ENCODE results near the gene TMEM132A.
"Not testable (repeated sequence)": the region's sequence is repeated elsewhere in the genome, so short reads cannot be mapped to it uniquely, and the experiment has no call there.

The TMEM132A gene

GRCh38 chr11:60900673-60901404 is 23.4 kb upstream of the TMEM132A start:
- DNase-seq: no peak

GRCh38 chr11:60902625-60903024 is 21.6 kb upstream of the TMEM132A start:
- no peak for DNase-seq

GRCh38 chr11:60905047-60905446 is 19.2 kb upstream of the TMEM132A start:
- DNase-seq: no peak

GRCh38 chr11:60905551-60906113 is 18.6 kb upstream of the TMEM132A start:
- no peak for DNase-seq

- peak; percentile 92 for DNase-seq
These were observed 17.9 kb upstream of the TMEM132A start, which contains the start of gene PRPF19 for GRCh38 chr11:60906132-60906972. TSS of gene PRPF19 (minus strand) at chr11:60906585. CDS start at chr11:60906382, 203 bp downstream.

- DNase-seq: no peak
These were observed 15.5 kb upstream of the TMEM132A start for GRCh38 chr11:60908803-60909202.

- not testable (repeated sequence) for DNase-seq
These were observed 14.5 kb upstream of the TMEM132A start for GRCh38 chr11:60909680-60910280.

- no peak for DNase-seq
These were observed 14.0 kb upstream of the TMEM132A start for GRCh38 chr11:60910281-60910687.

GRCh38 chr11:60910711-60911380 is 13.4 kb upstream of the TMEM132A start:
- no peak for DNase-seq

GRCh38 chr11:60912223-60912850 is 11.9 kb upstream of the TMEM132A start:
- no peak for DNase-seq

- DNase-seq: peak; percentile 45
These were observed 11.3 kb upstream of the TMEM132A start for GRCh38 chr11:60912851-60913528.

GRCh38 chr11:60913793-60914632 is 10.2 kb upstream of the TMEM132A start, which contains the start of gene TMEM109:
TSS of gene TMEM109 (plus strand) at chr11:60914158. CDS start at chr11:60919694, 5,536 bp downstream.
- peak; percentile 97 for DNase-seq

- DNase-seq: no peak
These were observed 9.5 kb upstream of the TMEM132A start for GRCh38 chr11:60914633-60915247.

GRCh38 chr11:60915248-60915914 is 8.9 kb upstream of the TMEM132A start:
- DNase-seq: peak; percentile 70

GRCh38 chr11:60916669-60917206 is 7.5 kb upstream of the TMEM132A start:
- DNase-seq: no peak

GRCh38 chr11:60917267-60917666 is 7.0 kb upstream of the TMEM132A start:
- DNase-seq: no peak

- no peak for DNase-seq
These were observed 5.9 kb upstream of the TMEM132A start for GRCh38 chr11:60918251-60918938.

- no peak for DNase-seq
These were observed 5.4 kb upstream of the TMEM132A start for GRCh38 chr11:60918939-60919265.

Measured in right kidney (tissue), 1 donor.